Peyer's patch (tissue), 4 donors: Measurements from ENCODE around the gene PRDM15.

Experiments
- CTCF ChIP-seq, 6 experiments: fragments of 450-650 bp in 4 of 6; fragments of 200-600 bp in 2 of 6; sonication (generic) in 1 of 6; IDR thresholded peaks; one replicate each; pipeline ENCODE4 v1.5.1; 2017 to 2019; ENCODE audit warnings: antibody characterized with exemption in 6 of 6, mild to moderate bottlenecking in 3 of 6, moderate library complexity in 1 of 6
- POLR2A ChIP-seq, 2 donors: fragments of 450-650 bp; IDR thresholded peaks; one replicate each; pipeline ENCODE4 v1.5.1; 2017; ENCODE audit warnings: antibody characterized with exemption in 2 of 2, mild to moderate bottlenecking in 2 of 2, moderate library complexity in 2 of 2

- peak; percentile 33 to 80 (median 66) for TF ChIP-seq CTCF (IDR thresholded peaks at IDR 0.05)
- TF ChIP-seq POLR2A (IDR thresholded peaks at IDR 0.05): no peak
These were observed 61.9 kb downstream of the PRDM15 start for GRCh38 chr21:41817228-41817627.
